Measurements from ENCODE around the gene COL15A1.

The COL15A1 gene

DNA sequence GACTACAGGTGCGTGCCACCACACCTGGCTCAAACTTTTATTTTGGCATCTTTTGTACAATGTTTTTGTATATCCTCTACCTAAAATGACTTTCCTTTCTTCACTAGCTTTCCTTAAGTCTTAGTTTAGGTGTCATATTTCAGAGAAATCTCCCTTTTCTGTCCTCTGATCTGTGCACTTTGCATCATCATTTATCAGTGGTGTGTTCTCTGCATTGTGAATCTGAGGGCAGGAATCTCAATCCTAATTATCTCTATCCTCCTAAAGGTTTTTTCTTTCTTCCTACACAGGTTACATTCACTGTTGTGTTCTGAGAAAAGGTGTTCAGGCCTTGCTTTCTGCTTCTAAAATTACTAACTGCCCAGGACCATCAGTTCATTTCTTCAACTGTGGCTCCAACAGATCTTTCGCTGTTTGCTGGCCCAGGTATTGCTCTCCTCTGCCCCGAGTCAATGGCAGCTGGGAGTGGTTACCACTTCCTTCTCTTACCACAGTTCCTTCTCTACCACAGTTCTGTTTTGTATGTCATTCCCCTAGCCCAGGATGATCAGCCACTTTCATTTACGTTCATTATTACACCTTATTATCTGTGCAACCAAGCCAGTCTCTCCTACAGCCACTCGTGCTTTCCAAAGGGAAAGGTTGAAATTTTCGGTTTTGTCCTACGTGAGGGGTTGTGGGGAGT, 175.2 kb downstream of the COL15A1 start:
- peak; percentile 87 for DNase-seq

DNA sequence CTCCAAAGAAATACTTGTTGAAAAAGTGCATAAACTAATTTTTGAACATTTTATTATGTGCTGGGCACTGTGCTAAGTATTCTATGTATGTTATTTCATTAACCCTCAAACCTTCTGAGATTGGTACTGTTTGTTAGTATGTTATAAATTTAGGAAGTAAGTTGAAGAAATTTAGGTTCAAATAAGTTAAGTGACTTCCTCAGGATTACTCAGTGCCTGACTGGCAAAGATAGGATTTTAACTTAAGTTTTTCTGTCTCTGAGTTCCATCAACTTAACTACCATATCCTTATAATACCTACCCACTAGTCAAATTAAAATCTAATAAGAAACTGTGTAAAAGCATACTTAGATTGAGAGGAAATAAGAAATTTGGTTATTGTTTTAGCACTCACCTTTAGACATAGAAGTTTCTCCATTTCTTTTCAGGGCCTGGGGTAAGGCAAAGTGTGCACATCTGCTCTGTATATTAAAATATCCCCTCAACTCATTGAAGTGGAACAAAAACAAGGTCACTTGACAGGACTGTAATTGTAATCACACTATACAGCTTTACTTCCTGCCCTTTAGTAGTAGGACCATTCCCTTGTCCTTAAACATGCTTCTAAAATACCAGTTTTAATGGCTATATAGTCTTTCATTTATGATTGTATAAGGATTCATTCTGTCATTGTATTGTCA, 176.4 kb downstream of the COL15A1 start:
- no peak for DNase-seq

Data from activated CD4-positive, alpha-beta T cell treated with anti-CD3 and anti-CD28 coated beads, Interleukin-2, amount 50 U/mL, for 16 hours (primary cell).